GM19023 (cell line): ENCODE data around the gene URB2.
"Not testable (repeated sequence)": the region's sequence is repeated elsewhere in the genome, so short reads cannot be mapped to it uniquely, and the experiment has no call there.

Experiments
- ATAC-seq: cut with Tn5 transposase; IDR thresholded peaks from one replicate; pipeline ENCODE4 v1.9.1; 2021; ENCODE audit warnings: mild to moderate bottlenecking, moderate library complexity; ENCODE audit not compliant: unreplicated experiment

URB2 gene

GRCh38 chr1:229625915-229626831, at the start of gene URB2, which contains the start of gene TAF5L:
URB2 (plus strand) TSS chr1:229626247; CDS start chr1:229627634, 1,387 bp downstream.
TAF5L (minus strand) TSS chr1:229626122; CDS start chr1:229614482, 11,640 bp downstream.
- peak; percentile 83 for ATAC-seq

GRCh38 chr1:229578168-229579058, 47.6 kb upstream of the URB2 start:
- ATAC-seq, result no peak

GRCh38 chr1:229579059-229579673, 46.9 kb upstream of the URB2 start:
- peak; percentile 73 for ATAC-seq

- no peak for ATAC-seq
Observed at GRCh38 chr1:229581485-229581884, 44.6 kb upstream of the URB2 start.

GRCh38 chr1:229582011-229582694, 43.9 kb upstream of the URB2 start:
- no peak for ATAC-seq

- ATAC-seq, result no peak
Observed at GRCh38 chr1:229582715-229583114, 43.3 kb upstream of the URB2 start.

GRCh38 chr1:229585338-229585737, 40.7 kb upstream of the URB2 start:
- ATAC-seq, result no peak

- no peak for ATAC-seq
Observed at GRCh38 chr1:229590119-229590518, 35.9 kb upstream of the URB2 start.

- no peak for ATAC-seq
Observed at GRCh38 chr1:229593800-229594199, 32.2 kb upstream of the URB2 start.

- ATAC-seq, result no peak
Observed at GRCh38 chr1:229594227-229595008, 31.6 kb upstream of the URB2 start.

GRCh38 chr1:229595876-229596275, 30.2 kb upstream of the URB2 start:
- ATAC-seq, result not testable (repeated sequence)

- no peak for ATAC-seq
Observed at GRCh38 chr1:229596925-229597699, 28.9 kb upstream of the URB2 start.

GRCh38 chr1:229597877-229598276, 28.2 kb upstream of the URB2 start:
- no peak for ATAC-seq

GRCh38 chr1:229599218-229599954, 26.7 kb upstream of the URB2 start:
- no peak for ATAC-seq

- no peak for ATAC-seq
Observed at GRCh38 chr1:229600229-229600628, 25.8 kb upstream of the URB2 start.

GRCh38 chr1:229603371-229604005, 22.6 kb upstream of the URB2 start:
- ATAC-seq, result no peak

- no peak for ATAC-seq
Observed at GRCh38 chr1:229607370-229607769, 18.7 kb upstream of the URB2 start.

- ATAC-seq, result no peak
Observed at GRCh38 chr1:229608590-229608989, 17.5 kb upstream of the URB2 start.
